Progenitor cell of endocrine pancreas (in vitro differentiated cells): ENCODE measurements around the gene NEO1. TPM values are rescaled to one million over a fixed set of nuclear protein-coding genes. Genes with fewer than 3 reads are reported as not detected.

Experiments used
- DNase-seq: peaks from one replicate; pipeline ENCODE4 v3.0.0; 2021; ENCODE audit warnings: low spot score; ENCODE audit not compliant: unreplicated experiment
- H3K27ac Mint-ChIP-seq: 2 replicates; pipeline ENCODE4 v1.8.0; 2021; ENCODE audit warnings: mild to moderate bottlenecking, moderate library complexity, mixed read lengths
- H3K27me3 Mint-ChIP-seq: 2 replicates; pipeline ENCODE4 v1.8.0; 2021; ENCODE audit warnings: mixed read lengths
- H3K36me3 Mint-ChIP-seq: 2 replicates; pipeline ENCODE4 v1.8.0; 2022; ENCODE audit warnings: mixed read lengths; ENCODE audit not compliant: insufficient read depth
- H3K4me1 Mint-ChIP-seq: 2 replicates; pipeline ENCODE4 v1.8.0; 2021; ENCODE audit warnings: low read depth, mixed read lengths
- H3K4me3 Mint-ChIP-seq: 2 replicates; pipeline ENCODE4 v1.8.0; 2021; ENCODE audit warnings: low read depth, mild to moderate bottlenecking, moderate library complexity, mixed read lengths
- H3K9me3 Mint-ChIP-seq: 2 replicates; pipeline ENCODE4 v1.8.0; 2021; ENCODE audit warnings: low read depth, mixed read lengths
- CTCF ChIP-seq: fragments of 200-600 bp; sonication (generic); IDR thresholded peaks from one replicate; pipeline ENCODE4 v1.5.0; 2021; ENCODE audit warnings: antibody characterized with exemption, mild to moderate bottlenecking; ENCODE audit not compliant: unreplicated experiment
- total RNA-seq: library from RNA; stranded (reverse); gene quantifications from 2 replicates; pipeline ENCODE4 v1.2.1, GENCODE V29; 2021

The NEO1 gene
- total RNA-seq, 1 donor from 2014 or later, result 118 TPM

DNA sequence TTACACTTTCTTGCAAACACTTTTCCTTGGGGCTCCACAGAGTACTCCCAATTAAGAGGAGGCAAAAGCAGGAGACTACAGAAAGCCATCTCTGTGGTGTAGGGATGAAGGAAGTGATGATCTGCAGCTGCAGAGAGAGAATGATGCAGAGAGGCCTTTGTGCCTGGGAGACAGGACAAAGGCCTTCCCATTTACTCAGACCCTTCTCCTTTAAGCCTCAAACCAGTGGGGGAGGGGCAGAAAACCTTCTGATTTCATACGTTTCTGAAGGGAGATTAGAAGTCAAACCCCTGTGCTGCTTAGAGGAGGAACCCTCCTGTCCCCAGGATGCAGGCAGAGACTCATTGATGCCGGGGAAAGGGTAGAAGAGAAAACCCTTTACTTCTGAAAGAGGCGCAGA, 130.8 kb downstream of the NEO1 start:
- DNase-seq, result no peak
- H3K27me3 Mint-ChIP-seq, result no peaks in the 10 kb centered on the region
- no peak overlapping the region for H3K27ac Mint-ChIP-seq
- H3K4me1 Mint-ChIP-seq, result no peaks in the 10 kb centered on the region
- H3K9me3 Mint-ChIP-seq, result peaks cover 16% of the 10 kb centered on the region
- H3K36me3 Mint-ChIP-seq, result peaks cover 58% of the 10 kb centered on the region
- TF ChIP-seq CTCF, result no peak
- no peak overlapping the region for H3K4me3 Mint-ChIP-seq

DNA sequence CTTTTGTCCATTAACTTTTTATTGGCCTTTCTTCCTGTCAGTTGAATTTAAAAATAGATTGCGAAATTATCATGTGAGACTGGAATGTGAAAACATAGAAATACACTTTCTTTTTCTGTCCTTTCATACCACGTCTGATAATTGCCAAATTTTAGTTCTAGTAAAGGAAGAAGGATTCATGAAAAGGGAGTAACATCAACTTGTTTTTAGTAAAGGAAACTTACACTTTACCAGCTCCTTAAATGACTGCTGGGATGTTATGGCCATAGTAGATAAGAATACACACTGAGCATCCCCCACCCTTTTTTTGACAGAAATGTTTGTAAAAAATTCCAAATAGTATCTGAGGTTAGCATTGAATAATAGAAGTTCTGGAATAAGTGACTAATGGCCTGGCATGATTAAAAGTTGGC, 137.9 kb downstream of the NEO1 start:
- TF ChIP-seq CTCF, result no peak
- no peaks in the 10 kb centered on the region for H3K9me3 Mint-ChIP-seq
- no peak overlapping the region for H3K27ac Mint-ChIP-seq
- DNase-seq, result no peak
- peaks cover 17% of the 10 kb centered on the region for H3K36me3 Mint-ChIP-seq
- H3K27me3 Mint-ChIP-seq, result no peaks in the 10 kb centered on the region
- no peak overlapping the region for H3K4me3 Mint-ChIP-seq
- no peaks in the 10 kb centered on the region for H3K4me1 Mint-ChIP-seq

- no peak overlapping the region for H3K27ac Mint-ChIP-seq
- H3K4me3 Mint-ChIP-seq, result no peak overlapping the region
Measured at GRCh38 chr15:73195166-73195565, 142.9 kb downstream of the NEO1 start.

GRCh38 chr15:73196113-73196512, 143.8 kb downstream of the NEO1 start:
- H3K27me3 Mint-ChIP-seq, result no peaks in the 10 kb centered on the region

More at GRCh38 chr15:73195166-73195565, 142.9 kb downstream of the NEO1 start:
- Mint-ChIP-seq H3K4me1 (no peaks in the 10 kb centered on the region), H3K27me3 (no peaks in the 10 kb centered on the region), H3K9me3 (peaks cover 3% of the 10 kb centered on the region), H3K36me3 (peaks cover 18% of the 10 kb centered on the region)
- no peak for TF ChIP-seq CTCF
- DNase-seq, result no peak

GRCh38 chr15:73200339-73200738, 148.1 kb downstream of the NEO1 start:
- peaks cover 42% of the 10 kb centered on the region for H3K36me3 Mint-ChIP-seq
- no peak for TF ChIP-seq CTCF
- no peak overlapping the region for H3K27ac Mint-ChIP-seq
- no peaks in the 10 kb centered on the region for H3K27me3 Mint-ChIP-seq
- H3K4me3 Mint-ChIP-seq, result no peak overlapping the region
- DNase-seq, result no peak
- H3K9me3 Mint-ChIP-seq, result peaks cover 13% of the 10 kb centered on the region
- H3K4me1 Mint-ChIP-seq, result no peaks in the 10 kb centered on the region

More at GRCh38 chr15:73196113-73196512, 143.8 kb downstream of the NEO1 start:
- Mint-ChIP-seq H3K9me3 (peaks cover 5% of the 10 kb centered on the region), H3K36me3 (peaks cover 23% of the 10 kb centered on the region), H3K4me3 (no peak overlapping the region), H3K4me1 (no peaks in the 10 kb centered on the region), H3K27ac (no peak overlapping the region)
- TF ChIP-seq CTCF, result no peak
- DNase-seq, result no peak
